Fibroblast of pulmonary artery (primary cell): ENCODE results near the gene WDPCP.
A peak's percentile ranks its signal among the peaks of the same experiment; 100 is the strongest.
"Not testable (repeated sequence)": the region's sequence is repeated elsewhere in the genome, so short reads cannot be mapped to it uniquely, and the experiment has no call there.

Source experiments
- DNase-seq: peaks from one replicate; pipeline ENCODE4 v3.0.0-alpha.2; 2010; ENCODE audit warnings: low read depth
- H3K4me3 ChIP-seq: replicated peaks from 2 replicates; pipeline ENCODE4 v1.5.1; 2011; ENCODE audit warnings: low read depth, mild to moderate bottlenecking, control low read depth, low read length, moderate library complexity
- TF ChIP-seq, protein P1 (sequence below): IDR thresholded peaks from 2 replicates; pipeline ENCODE4 v1.5.1; 2011; ENCODE audit warnings: mild to moderate bottlenecking, control low read depth, low read length, inconsistent platforms; ENCODE audit errors: missing control alignments

Gene WDPCP

DNA sequence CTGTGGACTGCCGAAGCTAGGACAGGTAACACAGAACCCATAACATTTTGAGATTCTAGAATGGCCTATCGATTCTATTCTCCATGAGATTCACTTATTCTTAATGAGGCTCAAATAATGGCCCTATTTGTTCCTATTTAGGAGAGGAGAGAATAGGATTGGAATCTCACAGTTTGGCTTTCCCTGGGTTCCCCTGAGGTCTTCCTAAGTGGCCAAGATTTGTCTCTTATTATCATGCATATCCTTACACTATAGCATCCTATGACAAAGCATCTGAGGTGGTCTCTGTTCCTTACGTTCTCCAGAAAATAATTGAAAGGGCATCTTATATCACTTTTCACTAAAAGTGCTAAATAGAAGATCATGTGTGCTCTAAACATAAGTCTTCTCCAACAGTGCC lies 9.5 kb downstream of the WDPCP start:
- no peak for DNase-seq
- TF ChIP-seq, protein P1, sequence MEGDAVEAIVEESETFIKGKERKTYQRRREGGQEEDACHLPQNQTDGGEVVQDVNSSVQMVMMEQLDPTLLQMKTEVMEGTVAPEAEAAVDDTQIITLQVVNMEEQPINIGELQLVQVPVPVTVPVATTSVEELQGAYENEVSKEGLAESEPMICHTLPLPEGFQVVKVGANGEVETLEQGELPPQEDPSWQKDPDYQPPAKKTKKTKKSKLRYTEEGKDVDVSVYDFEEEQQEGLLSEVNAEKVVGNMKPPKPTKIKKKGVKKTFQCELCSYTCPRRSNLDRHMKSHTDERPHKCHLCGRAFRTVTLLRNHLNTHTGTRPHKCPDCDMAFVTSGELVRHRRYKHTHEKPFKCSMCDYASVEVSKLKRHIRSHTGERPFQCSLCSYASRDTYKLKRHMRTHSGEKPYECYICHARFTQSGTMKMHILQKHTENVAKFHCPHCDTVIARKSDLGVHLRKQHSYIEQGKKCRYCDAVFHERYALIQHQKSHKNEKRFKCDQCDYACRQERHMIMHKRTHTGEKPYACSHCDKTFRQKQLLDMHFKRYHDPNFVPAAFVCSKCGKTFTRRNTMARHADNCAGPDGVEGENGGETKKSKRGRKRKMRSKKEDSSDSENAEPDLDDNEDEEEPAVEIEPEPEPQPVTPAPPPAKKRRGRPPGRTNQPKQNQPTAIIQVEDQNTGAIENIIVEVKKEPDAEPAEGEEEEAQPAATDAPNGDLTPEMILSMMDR, result no peak
- no peak overlapping the region for H3K4me3 ChIP-seq

GRCh38 chr2:63576546-63576945 lies 11.7 kb downstream of the WDPCP start:
- DNase-seq, result no peak
- TF ChIP-seq, protein P1, result no peak
- H3K4me3 ChIP-seq, result no peak overlapping the region

GRCh38 chr2:63573726-63574345 lies 14.4 kb downstream of the WDPCP start:
- H3K4me3 ChIP-seq, DNase-seq: not testable (repeated sequence)

GRCh38 chr2:63573026-63573425 lies 15.3 kb downstream of the WDPCP start:
- not testable (repeated sequence) for DNase-seq, H3K4me3 ChIP-seq

- no peak overlapping the region for H3K4me3 ChIP-seq
- DNase-seq, result no peak
- TF ChIP-seq, protein P1, result no peak
Measured at GRCh38 chr2:63572001-63572400, 16.3 kb downstream of the WDPCP start.

- DNase-seq, result peak; percentile 50
- TF ChIP-seq, protein P1, result no peak
- no peak overlapping the region for H3K4me3 ChIP-seq
Measured at GRCh38 chr2:63571291-63571690, 17.0 kb downstream of the WDPCP start.

- no peak for DNase-seq
- TF ChIP-seq, protein P1, result no peak
Measured at GRCh38 chr2:63569740-63570139, 18.5 kb downstream of the WDPCP start.

GRCh38 chr2:63562751-63563150 lies 25.5 kb downstream of the WDPCP start:
- no peak for DNase-seq
- no peak overlapping the region for H3K4me3 ChIP-seq
- TF ChIP-seq, protein P1, result no peak

More at GRCh38 chr2:63569740-63570139, 18.5 kb downstream of the WDPCP start:
- no peak overlapping the region for H3K4me3 ChIP-seq

- not testable (repeated sequence) for DNase-seq, H3K4me3 ChIP-seq
Measured at GRCh38 chr2:63558922-63559321, 29.4 kb downstream of the WDPCP start.

DNA sequence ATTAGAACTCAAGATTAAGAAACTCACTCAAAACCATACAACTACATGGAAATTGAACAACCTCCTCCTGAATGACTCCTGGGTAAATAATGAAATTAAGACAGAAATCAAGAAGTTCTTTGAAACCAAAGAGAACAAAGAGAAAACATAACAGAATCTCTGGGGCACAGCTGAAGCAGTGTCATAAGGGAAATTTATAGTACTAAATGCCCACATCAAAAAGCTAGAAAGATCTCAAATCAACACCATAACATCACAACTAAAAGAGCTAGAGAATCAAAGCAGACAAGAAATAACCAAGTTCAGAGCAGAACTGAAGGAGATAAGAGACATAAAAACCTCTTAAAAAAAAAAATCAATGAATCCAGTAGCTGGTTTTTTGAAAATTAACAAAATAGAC lies 30.5 kb downstream of the WDPCP start:
- DNase-seq, H3K4me3 ChIP-seq: not testable (repeated sequence)
